COR-L47 (cell line): Measurements from ENCODE around the gene APAF1.

Source experiments
- DNase-seq: peaks from one replicate; lab custom pipeline; 2025; lab: John Stamatoyannopoulos, UW

The APAF1 gene

GRCh38 chr12:98763656-98764055 lies 118.6 kb downstream of the APAF1 start:
- no peak for DNase-seq

- DNase-seq = no peak
Observed at GRCh38 chr12:98767248-98767647, 122.2 kb downstream of the APAF1 start.

GRCh38 chr12:98769068-98769467 lies 124.0 kb downstream of the APAF1 start:
- no peak for DNase-seq

GRCh38 chr12:98770230-98770629 lies 125.1 kb downstream of the APAF1 start:
- no peak for DNase-seq

- no peak for DNase-seq
Observed at GRCh38 chr12:98771811-98772752, 127.0 kb downstream of the APAF1 start.

- no peak for DNase-seq
Observed at GRCh38 chr12:98772818-98773217, 127.7 kb downstream of the APAF1 start.

- DNase-seq = no peak
Observed at GRCh38 chr12:98780261-98780660, 135.2 kb downstream of the APAF1 start.

GRCh38 chr12:98783420-98783819 lies 138.3 kb downstream of the APAF1 start:
- no peak for DNase-seq
